ENCODE results near the gene SMIM24.
"Not testable (repeated sequence)": the region's sequence is repeated elsewhere in the genome, so short reads cannot be mapped to it uniquely, and the experiment has no call there.

Gene SMIM24

GRCh38 chr19:3455960-3456601 lies 24.2 kb downstream of the SMIM24 start:
- no peak for DNase-seq (ENCODE audit: low read depth, low spot score)

DNA sequence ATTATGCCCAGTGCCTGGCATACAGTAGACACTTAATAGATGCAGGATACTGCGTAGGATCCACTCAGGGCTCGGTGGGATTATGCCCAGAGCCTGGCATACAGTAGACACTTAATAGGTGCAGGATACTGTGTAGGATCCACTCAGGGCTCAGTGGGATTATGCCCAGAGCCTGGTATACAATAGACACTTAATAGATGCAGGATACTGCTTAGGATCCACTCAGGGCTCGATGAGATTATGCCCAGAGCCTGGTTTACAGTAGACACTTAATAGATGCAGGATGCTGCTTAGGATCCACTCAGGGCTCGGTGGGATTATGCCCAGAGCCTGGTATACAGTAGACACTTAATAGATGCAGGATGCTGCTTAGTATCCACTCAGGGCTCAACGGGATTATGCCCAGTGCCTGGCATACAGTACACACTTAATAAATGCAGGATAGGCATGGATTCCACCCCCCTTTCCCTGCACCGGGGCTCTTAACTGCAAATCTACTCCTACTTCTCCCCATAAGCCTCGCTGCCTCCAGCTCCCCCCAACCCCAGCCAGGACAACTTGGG lies 24.9 kb downstream of the SMIM24 start:
- no peak for DNase-seq (ENCODE audit: low read depth, low spot score)

DNA sequence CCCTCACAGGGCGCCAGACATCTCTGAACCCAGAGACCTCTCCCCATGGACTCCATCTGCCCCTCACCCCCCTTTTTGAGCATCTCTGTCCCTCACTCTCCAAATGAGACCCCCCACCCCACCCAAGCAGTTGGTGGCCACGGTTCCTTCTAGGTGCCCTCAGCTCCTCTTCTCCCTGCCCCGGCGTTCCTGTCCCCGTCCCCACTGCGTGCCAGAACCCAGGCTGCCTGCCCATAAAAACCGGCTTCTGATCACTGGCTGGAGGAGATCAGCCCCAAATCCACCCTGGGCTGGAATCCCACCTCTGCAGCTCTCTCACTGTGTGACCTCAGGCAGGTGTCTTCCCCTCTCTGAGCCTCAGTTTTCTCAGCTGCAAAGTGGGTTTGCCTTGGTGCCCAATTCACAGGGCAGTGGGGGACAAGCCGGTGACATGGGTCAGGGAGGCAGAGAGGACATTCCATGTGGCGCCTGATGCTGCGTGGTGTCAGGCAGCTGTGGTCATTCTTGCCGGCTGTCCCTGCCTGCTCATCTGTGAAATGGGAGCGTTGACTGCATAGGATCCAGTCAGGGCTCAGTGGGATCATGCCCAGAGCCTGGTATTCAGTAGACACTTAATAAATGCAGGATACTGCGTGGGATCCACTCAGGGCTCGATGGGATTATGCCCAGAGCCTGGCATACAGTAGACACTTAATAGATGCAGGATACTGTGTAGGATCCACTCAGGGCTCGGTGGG lies 25.5 kb downstream of the SMIM24 start:
- DNase-seq (ENCODE audit: low read depth, low spot score) = no peak

DNA sequence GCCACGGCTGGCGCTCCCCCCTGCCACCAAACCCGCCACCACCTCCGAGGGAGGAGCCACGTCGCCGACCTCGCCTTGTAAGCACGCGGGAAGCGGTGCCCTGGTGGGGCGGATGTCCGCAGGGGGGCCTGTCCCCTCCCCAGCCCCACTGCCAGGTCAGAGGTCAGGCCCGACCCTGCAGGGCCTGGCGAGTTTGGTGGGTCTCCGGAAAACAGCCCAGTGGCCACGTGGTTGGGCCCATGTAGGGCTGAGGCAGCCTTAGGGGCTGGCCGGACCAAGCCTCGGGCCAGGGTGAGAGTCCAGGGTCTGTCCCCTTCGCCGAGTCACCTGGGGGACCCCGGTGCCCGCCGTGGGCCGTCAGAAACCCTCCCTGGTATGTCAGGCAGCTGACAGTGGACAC lies 26.5 kb downstream of the SMIM24 start:
- DNase-seq (ENCODE audit: low read depth, low spot score) = no peak

DNA sequence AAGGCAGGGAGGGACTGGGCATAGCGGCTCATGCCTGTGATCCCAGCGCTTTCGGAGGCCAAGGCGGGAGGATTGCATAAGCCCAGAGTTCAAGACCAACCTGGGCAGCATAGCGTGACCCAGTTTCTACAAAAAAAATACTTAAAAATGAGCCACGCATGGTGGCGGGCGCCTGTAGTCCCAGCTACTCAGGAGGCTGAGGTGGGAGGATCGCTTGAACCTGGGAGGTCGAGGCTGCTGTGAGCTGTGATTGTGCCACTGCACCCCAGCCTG lies 27.4 kb downstream of the SMIM24 start:
- DNase-seq (ENCODE audit: low read depth, low spot score) = not testable (repeated sequence)

- DNase-seq (ENCODE audit: low read depth, low spot score) = no peak
Observed at GRCh38 chr19:3452171-3452941, 28.0 kb downstream of the SMIM24 start.

GRCh38 chr19:3451451-3451866 lies 28.9 kb downstream of the SMIM24 start:
- no peak for DNase-seq (ENCODE audit: low read depth, low spot score)

GRCh38 chr19:3450796-3451411 lies 29.4 kb downstream of the SMIM24 start:
- no peak for DNase-seq (ENCODE audit: low read depth, low spot score)

- DNase-seq (ENCODE audit: low read depth, low spot score) = no peak
Observed at GRCh38 chr19:3448616-3449334, 31.6 kb downstream of the SMIM24 start.

DNA sequence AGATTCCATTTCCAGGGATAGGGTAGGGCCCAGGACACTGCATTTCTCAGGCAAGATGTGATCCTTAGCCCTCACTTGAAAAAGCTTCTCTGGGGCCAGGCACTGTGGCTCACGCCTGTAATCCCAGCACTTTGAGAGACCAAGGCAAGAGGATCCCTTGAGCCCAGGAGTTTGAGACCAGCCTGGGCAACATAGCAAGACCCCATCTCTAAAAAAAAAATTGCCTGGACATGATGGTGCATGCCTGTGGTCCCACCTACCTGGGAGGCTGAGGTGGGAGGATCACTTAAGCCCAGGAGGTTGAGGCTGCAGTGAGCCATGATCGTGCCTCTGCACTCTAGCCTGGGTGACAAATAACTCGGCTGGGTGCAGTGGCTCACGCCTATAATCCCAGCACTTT lies 33.7 kb downstream of the SMIM24 start:
- DNase-seq (ENCODE audit: low read depth, low spot score) = not testable (repeated sequence)

DNA sequence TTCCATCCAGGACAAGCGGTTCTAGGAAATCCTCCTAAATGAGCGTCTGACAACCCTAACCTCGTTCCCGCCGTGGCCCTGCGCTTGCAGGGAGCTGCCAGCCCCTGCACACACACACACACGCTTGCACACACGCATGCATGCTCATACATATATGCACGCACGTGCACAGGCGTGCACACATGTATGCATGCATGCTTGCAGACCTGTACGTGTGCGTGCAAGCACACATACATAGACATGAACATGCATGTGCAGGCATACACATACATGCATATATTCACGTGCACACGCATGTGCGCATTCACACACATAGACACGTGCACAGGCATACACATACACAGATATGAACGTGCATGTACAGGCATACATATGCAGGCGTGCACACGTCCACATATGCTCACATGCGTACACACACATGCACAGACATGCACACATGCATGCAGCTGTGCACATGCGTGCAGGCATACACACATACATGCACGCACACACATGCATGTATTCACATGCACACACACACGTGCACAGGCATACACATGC lies 35.6 kb downstream of the SMIM24 start:
- no peak for DNase-seq (ENCODE audit: low read depth, low spot score)

DNA sequence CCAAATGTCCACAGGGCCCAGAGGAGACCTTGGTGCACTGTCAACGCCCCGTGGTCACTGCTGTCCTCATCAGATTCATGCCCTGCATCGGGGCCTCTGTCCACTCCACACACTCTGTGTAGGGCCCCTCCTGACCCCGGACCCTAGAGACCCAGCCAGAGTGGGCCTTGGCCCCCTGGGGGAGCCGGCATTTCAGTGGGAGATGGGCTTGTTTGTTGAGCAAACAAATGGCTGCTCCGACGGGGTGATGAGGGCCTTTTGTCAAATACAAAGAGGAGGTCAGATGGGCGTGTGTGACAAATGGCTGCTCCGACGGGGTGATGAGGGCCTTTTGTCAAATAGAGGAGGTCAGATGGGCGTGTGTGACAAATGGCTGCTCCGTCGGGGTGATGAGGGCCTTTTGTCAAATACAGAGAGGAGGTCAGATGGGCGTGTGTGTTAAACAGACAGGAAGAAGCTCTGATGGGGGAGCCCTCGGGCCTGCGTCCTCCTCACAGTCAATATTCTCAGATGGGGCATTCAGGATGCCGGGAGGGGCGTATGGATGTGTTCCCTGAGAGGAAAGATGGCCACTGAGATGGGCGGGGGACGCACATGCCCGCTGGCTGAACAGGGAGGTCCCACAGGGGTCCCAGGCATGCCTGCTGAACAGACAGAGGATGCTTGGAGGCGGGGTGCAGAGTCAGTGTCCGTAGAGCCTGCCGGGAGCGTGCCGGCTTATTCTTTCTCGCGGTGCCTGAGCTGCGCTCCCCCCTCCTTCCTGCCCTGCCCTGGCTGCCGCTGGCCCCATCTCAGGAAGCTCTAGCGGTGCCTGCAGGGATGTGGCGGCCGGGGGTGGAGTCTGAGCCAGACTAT lies 36.3 kb downstream of the SMIM24 start:
- no peak for DNase-seq (ENCODE audit: low read depth, low spot score)

DNA sequence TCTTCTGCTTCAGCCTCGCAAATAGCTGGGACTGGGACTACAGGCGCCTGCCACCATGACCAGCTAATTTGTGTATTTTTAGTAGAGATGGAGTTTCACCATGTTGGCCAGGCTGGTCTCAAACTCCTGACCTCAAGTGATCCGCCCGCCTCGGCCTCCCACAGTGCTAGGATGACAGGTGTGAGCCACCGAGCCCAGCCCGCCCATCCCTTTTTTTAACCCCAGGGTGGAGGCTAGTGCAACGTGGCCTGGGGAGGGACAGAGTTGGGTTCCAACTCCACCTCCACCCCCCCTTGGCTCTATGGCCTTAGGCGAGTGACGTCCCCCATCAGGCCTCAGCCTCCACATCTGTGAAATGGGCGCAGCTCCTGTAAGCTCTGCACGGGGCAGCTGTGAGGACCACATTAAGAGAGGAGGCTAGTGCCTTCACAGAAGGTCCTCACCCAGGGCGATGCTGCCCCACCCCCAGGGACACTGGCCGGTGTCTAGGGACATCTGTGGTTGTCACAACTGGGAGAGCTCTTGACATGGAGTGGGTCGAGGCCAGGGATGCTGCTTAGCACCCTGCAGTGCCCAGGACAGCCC lies 37.7 kb downstream of the SMIM24 start:
- no peak for DNase-seq (ENCODE audit: low read depth, low spot score)

DNA sequence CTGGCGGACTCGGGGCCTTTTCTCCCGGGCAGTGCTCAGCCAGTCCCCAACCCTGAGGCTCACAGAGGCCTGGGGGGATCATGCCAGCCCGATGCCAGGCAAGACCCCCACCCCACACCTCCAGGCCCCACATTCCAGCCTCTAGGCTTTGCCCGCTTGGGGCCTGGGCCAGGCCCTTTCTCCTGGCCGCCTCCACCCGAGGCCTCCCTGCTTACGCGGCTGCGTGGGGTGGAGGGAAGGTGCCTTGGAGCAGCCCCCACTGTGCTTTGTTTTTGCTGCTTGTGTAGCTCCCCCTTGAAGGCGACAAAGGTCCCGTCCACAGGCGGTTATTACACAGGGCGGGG lies 38.4 kb downstream of the SMIM24 start:
- DNase-seq (ENCODE audit: low read depth, low spot score) = no peak

DNA sequence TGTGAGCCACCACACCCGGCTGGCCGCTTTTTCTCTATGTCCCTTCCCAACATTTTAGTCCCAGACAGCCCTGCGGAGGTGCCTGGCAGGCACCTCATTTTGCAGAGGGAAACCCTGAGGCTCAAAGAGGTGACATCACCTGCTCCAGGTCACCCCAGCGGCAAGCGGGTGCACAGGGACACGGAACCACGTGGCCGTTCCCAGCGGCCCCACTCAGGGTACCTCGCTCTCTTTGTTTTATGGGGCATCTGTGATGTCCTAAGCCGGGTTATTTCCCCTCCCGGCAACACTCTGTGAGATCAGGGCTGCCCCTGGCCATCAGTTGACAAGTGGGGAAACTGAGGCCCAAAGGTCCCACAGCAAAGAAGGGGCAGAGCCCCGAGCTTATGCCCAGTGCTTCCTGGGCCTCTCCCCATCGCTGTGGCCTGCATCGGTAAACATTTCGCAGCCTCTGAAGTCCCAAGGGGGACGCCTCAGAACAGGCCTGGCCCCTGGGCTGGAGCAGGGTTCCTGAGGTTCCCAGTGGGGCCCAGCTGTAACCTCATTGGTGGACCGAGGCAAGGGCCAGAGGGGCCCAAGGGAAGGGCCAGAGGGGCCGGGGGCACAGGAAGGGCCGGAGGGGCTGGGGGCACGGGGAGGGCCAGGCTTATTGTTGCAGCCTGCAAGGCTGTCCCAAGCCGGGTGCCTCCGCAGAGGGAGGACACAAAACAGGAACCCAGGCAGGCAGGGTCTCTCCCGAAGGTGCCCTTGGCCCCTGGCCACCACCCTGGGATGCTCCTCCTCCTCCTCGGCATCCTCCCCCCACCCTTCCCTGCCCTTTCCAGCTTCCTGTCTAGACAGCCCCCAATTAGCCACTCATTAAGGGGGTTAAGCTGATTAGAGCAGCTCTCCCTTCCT lies 39.0 kb downstream of the SMIM24 start:
- DNase-seq (ENCODE audit: low read depth, low spot score) = no peak

DNA sequence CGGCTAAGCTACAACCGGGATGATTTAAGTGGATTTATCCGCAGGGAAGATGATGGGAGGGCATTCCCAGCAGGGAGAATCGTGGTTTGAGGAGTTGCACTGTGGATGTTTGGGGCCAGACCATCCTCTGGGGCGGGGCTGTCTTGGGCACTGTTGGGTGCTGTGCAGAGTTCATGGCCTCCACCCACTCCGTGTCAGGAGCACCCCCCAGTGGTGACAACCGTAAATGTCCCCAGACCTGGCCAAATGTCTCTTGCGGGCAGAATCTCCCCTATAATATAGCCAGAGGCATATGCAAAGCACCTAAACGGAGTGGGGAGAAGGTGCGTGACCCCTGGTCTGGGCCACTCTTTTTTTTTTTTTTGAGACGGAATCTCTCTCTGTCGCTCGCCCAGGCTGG lies 40.2 kb downstream of the SMIM24 start:
- DNase-seq (ENCODE audit: low read depth, low spot score) = peak; percentile 25

DNA sequence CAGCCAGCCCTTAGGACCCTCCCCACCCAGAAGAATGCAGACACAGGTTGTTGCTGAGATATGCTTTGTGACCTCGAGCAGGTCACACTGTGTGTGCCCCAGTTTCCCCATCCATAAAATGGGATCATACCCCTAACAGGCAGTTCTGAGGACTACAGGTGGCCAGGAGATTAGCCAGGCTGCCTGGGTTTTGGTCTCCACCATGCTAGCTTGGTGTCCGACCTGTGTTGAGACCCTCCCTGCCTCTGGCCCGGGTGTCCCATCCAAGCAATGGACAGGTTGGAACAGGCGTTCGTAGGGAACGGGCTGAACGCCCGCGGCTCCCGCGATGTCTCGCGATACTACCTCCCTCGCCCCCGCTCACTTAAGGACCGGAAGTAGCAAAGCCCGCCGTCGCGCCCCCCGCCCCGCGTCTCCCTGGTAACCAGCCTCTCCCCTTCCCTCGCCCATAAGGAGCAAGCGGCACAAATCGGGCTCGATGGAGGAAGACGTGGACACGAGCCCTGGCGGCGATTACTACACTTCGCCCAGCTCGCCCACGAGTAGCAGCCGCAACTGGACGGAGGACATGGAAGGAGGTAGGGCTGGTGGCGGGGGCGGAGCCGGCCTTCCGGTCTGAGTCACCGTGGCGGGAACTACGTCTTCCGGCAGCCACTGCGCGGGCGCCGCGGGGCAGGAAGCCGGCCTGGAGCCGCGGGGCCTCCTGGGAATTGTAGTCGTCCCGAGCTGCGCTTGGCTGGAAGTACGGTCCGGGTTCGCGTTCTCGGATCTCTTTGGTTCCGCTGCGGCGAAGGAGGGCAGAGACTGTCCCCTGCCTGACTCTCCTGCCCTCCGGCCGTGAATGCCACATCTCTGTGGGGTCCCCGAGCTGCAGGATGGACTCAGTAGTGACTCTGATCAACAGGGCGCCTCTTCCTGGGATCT lies 45.4 kb downstream of the SMIM24 start:
- peak; percentile 94 for DNase-seq (ENCODE audit: low read depth, low spot score)

Measured in activated naive CD8-positive, alpha-beta T cell treated with anti-CD3 and anti-CD28 coated beads, Interleukin-2, amount 50 U/mL, for 16 hours (primary cell).